Measurements from ENCODE around the gene PCMT1. TPM values are rescaled to one million over a fixed set of nuclear protein-coding genes. Genes with fewer than 3 reads are reported as not detected.
A peak's percentile ranks its signal among the peaks of the same experiment; 100 is the strongest.
"Not testable (repeated sequence)": the region's sequence is repeated elsewhere in the genome, so short reads cannot be mapped to it uniquely, and the experiment has no call there.

The PCMT1 gene
- polyA plus RNA-seq, 1 donor (not counting 4 experiments of a cell fraction or from before 2014, with no cell fraction given) = 167 TPM

- DNase-seq (ENCODE audit: low read depth, low spot score) (no peak), FAIRE-seq (no peak)
- no peaks in the 10 kb centered on the region for H3K4me1 ChIP-seq (ENCODE audit: control insufficient read depth, extremely low read depth, insufficient read depth, low read length)
- no peak overlapping the region for H3K27ac ChIP-seq (ENCODE audit: control insufficient read depth, insufficient read depth, low read length)
- no peak overlapping the region for H3K4me2 ChIP-seq (ENCODE audit: control insufficient read depth, extremely low read depth, insufficient read depth, low read depth, low read length)
- no peaks in the 10 kb centered on the region for H3K9me3 ChIP-seq (ENCODE audit: control insufficient read depth, low read depth, low read length)
- H3K4me3 ChIP-seq (ENCODE audit: control insufficient read depth in 2 of 3, extremely low read depth in 1 of 3, insufficient read depth in 2 of 3, low read depth in 1 of 3, low read length in 3 of 3) = no peak overlapping the region
- TF ChIP-seq EZH2 (IDR thresholded peaks at IDR 0.05; ENCODE audit: low read length) (no peak), CTCF (optimal IDR thresholded peaks at IDR 0.05 in 1 of 3, IDR thresholded peaks at IDR 0.05 in 1 of 3, conservative IDR thresholded peaks at IDR 0.05 in 1 of 3; ENCODE audit: extremely low read depth in 1 of 3, insufficient read depth in 2 of 3, low read length in 3 of 3) (no peak)
- H3K79me2 ChIP-seq (ENCODE audit: control insufficient read depth, insufficient read depth, low read length) = no peaks in the 10 kb centered on the region
- H2AFZ ChIP-seq (ENCODE audit: control insufficient read depth, low read length) = no peak overlapping the region
- no peak overlapping the region for H3K9ac ChIP-seq (ENCODE audit: control insufficient read depth, extremely low read depth, insufficient read depth, low read length)
- no peaks in the 10 kb centered on the region for H3K9me1 ChIP-seq (ENCODE audit: control insufficient read depth, extremely low read depth, insufficient read depth, low read length)
- H4K20me1 ChIP-seq (ENCODE audit: control insufficient read depth, extremely low read depth, insufficient read depth, low read length) = no peaks in the 10 kb centered on the region
- dilution Hi-C loops (cut with MboI; ENCODE audit: extremely low pct_ligation_motif_present, low sequenced_read_pairs) = no loop called here
- no peaks in the 10 kb centered on the region for H3K27me3 ChIP-seq (ENCODE audit: control insufficient read depth, extremely low read depth, insufficient read depth, low read length)
- H3K36me3 ChIP-seq (ENCODE audit: control insufficient read depth in 2 of 2, extremely low read depth in 1 of 2, insufficient read depth in 2 of 2, low read length in 2 of 2) = peaks cover 17 to 21% of the 10 kb centered on the region in 2 experiments
Observed at GRCh38 chr6:149733089-149733720, 16.3 kb upstream of the PCMT1 start.

DNA sequence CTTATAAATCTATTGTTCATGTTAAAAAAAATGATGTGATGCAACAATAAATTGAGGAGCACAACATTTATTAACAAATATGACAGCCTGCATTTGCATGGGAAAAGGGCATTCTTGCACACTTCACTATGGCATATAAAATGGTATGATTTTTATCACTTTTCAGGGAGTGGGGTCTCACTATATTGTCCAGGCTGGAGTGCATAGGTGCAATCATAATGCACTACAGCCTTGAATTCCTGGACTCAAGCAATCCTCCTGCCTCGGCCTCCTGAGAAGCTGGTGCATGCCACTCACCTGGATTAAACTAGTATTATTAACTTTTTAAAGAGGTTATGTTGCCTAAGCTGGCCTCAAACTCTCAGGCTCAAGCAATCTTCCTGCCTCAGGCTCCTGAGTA lies 14.6 kb upstream of the PCMT1 start:
- Histone ChIP-seq H3K36me3 (ENCODE audit: control insufficient read depth in 2 of 2, extremely low read depth in 1 of 2, insufficient read depth in 2 of 2, low read length in 2 of 2) (peaks cover 7 to 15% of the 10 kb centered on the region in 2 experiments), H2AFZ (ENCODE audit: control insufficient read depth, low read length) (no peak overlapping the region), H4K20me1 (ENCODE audit: control insufficient read depth, extremely low read depth, insufficient read depth, low read length) (no peaks in the 10 kb centered on the region), H3K9me1 (ENCODE audit: control insufficient read depth, extremely low read depth, insufficient read depth, low read length) (no peaks in the 10 kb centered on the region), H3K27me3 (ENCODE audit: control insufficient read depth, extremely low read depth, insufficient read depth, low read length) (no peaks in the 10 kb centered on the region), H3K4me1 (ENCODE audit: control insufficient read depth, extremely low read depth, insufficient read depth, low read length) (no peaks in the 10 kb centered on the region), H3K4me3 (ENCODE audit: control insufficient read depth in 2 of 3, extremely low read depth in 1 of 3, insufficient read depth in 2 of 3, low read depth in 1 of 3, low read length in 3 of 3) (no peak overlapping the region), H3K27ac (ENCODE audit: control insufficient read depth, insufficient read depth, low read length) (no peak overlapping the region), H3K79me2 (ENCODE audit: control insufficient read depth, insufficient read depth, low read length) (no peaks in the 10 kb centered on the region), H3K9me3 (ENCODE audit: control insufficient read depth, low read depth, low read length) (no peaks in the 10 kb centered on the region), H3K4me2 (ENCODE audit: control insufficient read depth, extremely low read depth, insufficient read depth, low read depth, low read length) (no peak overlapping the region), H3K9ac (ENCODE audit: control insufficient read depth, extremely low read depth, insufficient read depth, low read length) (no peak overlapping the region)
- TF ChIP-seq EZH2 (IDR thresholded peaks at IDR 0.05; ENCODE audit: low read length) = no peak
- no peak for TF ChIP-seq CTCF (optimal IDR thresholded peaks at IDR 0.05 in 1 of 3, IDR thresholded peaks at IDR 0.05 in 1 of 3, conservative IDR thresholded peaks at IDR 0.05 in 1 of 3; ENCODE audit: extremely low read depth in 1 of 3, insufficient read depth in 2 of 3, low read length in 3 of 3)
- no peak for FAIRE-seq
- no peak for DNase-seq (ENCODE audit: low read depth, low spot score)
- dilution Hi-C loops (cut with MboI; ENCODE audit: extremely low pct_ligation_motif_present, low sequenced_read_pairs) = no loop called here

GRCh38 chr6:149745252-149745651 lies 4.3 kb upstream of the PCMT1 start:
- H3K27me3 ChIP-seq (ENCODE audit: control insufficient read depth, extremely low read depth, insufficient read depth, low read length); H3K9me1 ChIP-seq (ENCODE audit: control insufficient read depth, extremely low read depth, insufficient read depth, low read length); H4K20me1 ChIP-seq (ENCODE audit: control insufficient read depth, extremely low read depth, insufficient read depth, low read length); DNase-seq (ENCODE audit: low read depth, low spot score); H2AFZ ChIP-seq (ENCODE audit: control insufficient read depth, low read length); H3K4me1 ChIP-seq (ENCODE audit: control insufficient read depth, extremely low read depth, insufficient read depth, low read length); FAIRE-seq; H3K36me3 ChIP-seq (ENCODE audit: control insufficient read depth in 2 of 2, extremely low read depth in 1 of 2, insufficient read depth in 2 of 2, low read length in 2 of 2); dilution Hi-C loops (cut with MboI; ENCODE audit: extremely low pct_ligation_motif_present, low sequenced_read_pairs); H3K9me3 ChIP-seq (ENCODE audit: control insufficient read depth, low read depth, low read length): not testable (repeated sequence)
- Histone ChIP-seq H3K27ac (ENCODE audit: control insufficient read depth, insufficient read depth, low read length) (peak overlapping the region; percentile 79), H3K4me2 (ENCODE audit: control insufficient read depth, extremely low read depth, insufficient read depth, low read depth, low read length) (peak overlapping the region; percentile 88), H3K9ac (ENCODE audit: control insufficient read depth, extremely low read depth, insufficient read depth, low read length) (peak overlapping the region; percentile 90), H3K79me2 (ENCODE audit: control insufficient read depth, insufficient read depth, low read length) (peaks cover 24% of the 10 kb centered on the region), H3K4me3 (ENCODE audit: control insufficient read depth in 2 of 3, extremely low read depth in 1 of 3, insufficient read depth in 2 of 3, low read depth in 1 of 3, low read length in 3 of 3) (peak overlapping the region in 2 of 3 experiments; percentile 94 to 95)
